Measurements from ENCODE around the gene PAK1. TPM values are rescaled to one million over a fixed set of nuclear protein-coding genes. Genes with fewer than 3 reads are reported as not detected.

PAK1 gene
- polyA plus RNA-seq, 1 donor (not counting 4 experiments of a cell fraction or from before 2014, with no cell fraction given) = 78.2 TPM

- Histone ChIP-seq H3K27ac (ENCODE audit: control insufficient read depth, insufficient read depth, low read length) (no peak overlapping the region), H3K4me3 (ENCODE audit: control insufficient read depth in 2 of 3, extremely low read depth in 1 of 3, insufficient read depth in 2 of 3, low read depth in 1 of 3, low read length in 3 of 3) (peak overlapping the region in 1 of 3 experiments; percentile 5), H3K4me1 (ENCODE audit: control insufficient read depth, extremely low read depth, insufficient read depth, low read length) (peaks cover 23% of the 10 kb centered on the region), H3K9ac (ENCODE audit: control insufficient read depth, extremely low read depth, insufficient read depth, low read length) (no peak overlapping the region), H2AFZ (ENCODE audit: control insufficient read depth, low read length) (no peak overlapping the region), H3K9me3 (ENCODE audit: control insufficient read depth, low read depth, low read length) (no peaks in the 10 kb centered on the region), H4K20me1 (ENCODE audit: control insufficient read depth, extremely low read depth, insufficient read depth, low read length) (no peaks in the 10 kb centered on the region), H3K79me2 (ENCODE audit: control insufficient read depth, insufficient read depth, low read length) (no peaks in the 10 kb centered on the region), H3K9me1 (ENCODE audit: control insufficient read depth, extremely low read depth, insufficient read depth, low read length) (no peaks in the 10 kb centered on the region), H3K4me2 (ENCODE audit: control insufficient read depth, extremely low read depth, insufficient read depth, low read depth, low read length) (peak overlapping the region; percentile 65), H3K27me3 (ENCODE audit: control insufficient read depth, extremely low read depth, insufficient read depth, low read length) (no peaks in the 10 kb centered on the region), H3K36me3 (ENCODE audit: control insufficient read depth in 2 of 2, extremely low read depth in 1 of 2, insufficient read depth in 2 of 2, low read length in 2 of 2) (no peaks in the 10 kb centered on the region)
- DNase-seq (ENCODE audit: low read depth, low spot score) (peak; percentile 60), FAIRE-seq (peak; percentile 94)
- no peak for TF ChIP-seq EZH2 (IDR thresholded peaks at IDR 0.05; ENCODE audit: low read length)
- no peak for TF ChIP-seq CTCF (optimal IDR thresholded peaks at IDR 0.05 in 1 of 3, IDR thresholded peaks at IDR 0.05 in 1 of 3, conservative IDR thresholded peaks at IDR 0.05 in 1 of 3; ENCODE audit: extremely low read depth in 1 of 3, insufficient read depth in 2 of 3, low read length in 3 of 3)
- dilution Hi-C loops (cut with MboI; ENCODE audit: extremely low pct_ligation_motif_present, low sequenced_read_pairs) = no loop called here
These were observed 33.0 kb upstream of the PAK1 start for GRCh38 chr11:77506857-77507256.

DNA sequence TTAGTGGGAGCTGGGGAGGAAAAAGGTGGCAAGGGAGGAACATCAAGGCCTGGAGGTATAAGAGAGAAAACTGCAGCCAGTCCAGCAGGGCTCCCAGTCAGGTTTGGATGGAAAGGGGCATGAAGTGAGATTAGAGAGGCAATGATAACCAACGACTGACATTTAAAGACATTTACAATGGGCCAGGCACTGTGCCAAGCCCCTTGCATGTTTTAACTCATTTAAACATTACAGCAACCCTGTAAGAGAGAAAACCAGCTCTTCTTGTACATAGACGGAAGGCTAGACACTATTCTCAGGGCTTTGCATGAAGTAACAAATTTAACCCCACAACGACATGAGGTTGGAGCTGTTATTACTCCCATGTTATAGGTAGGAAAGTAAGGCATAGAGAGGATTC lies 32.1 kb upstream of the PAK1 start:
- Histone ChIP-seq H4K20me1 (ENCODE audit: control insufficient read depth, extremely low read depth, insufficient read depth, low read length) (no peaks in the 10 kb centered on the region), H3K79me2 (ENCODE audit: control insufficient read depth, insufficient read depth, low read length) (no peaks in the 10 kb centered on the region), H3K4me2 (ENCODE audit: control insufficient read depth, extremely low read depth, insufficient read depth, low read depth, low read length) (peak overlapping the region; percentile 65), H3K9me1 (ENCODE audit: control insufficient read depth, extremely low read depth, insufficient read depth, low read length) (no peaks in the 10 kb centered on the region), H3K36me3 (ENCODE audit: control insufficient read depth in 2 of 2, extremely low read depth in 1 of 2, insufficient read depth in 2 of 2, low read length in 2 of 2) (no peaks in the 10 kb centered on the region), H2AFZ (ENCODE audit: control insufficient read depth, low read length) (no peak overlapping the region), H3K9me3 (ENCODE audit: control insufficient read depth, low read depth, low read length) (no peaks in the 10 kb centered on the region), H3K27ac (ENCODE audit: control insufficient read depth, insufficient read depth, low read length) (no peak overlapping the region), H3K9ac (ENCODE audit: control insufficient read depth, extremely low read depth, insufficient read depth, low read length) (no peak overlapping the region), H3K27me3 (ENCODE audit: control insufficient read depth, extremely low read depth, insufficient read depth, low read length) (peaks cover 5% of the 10 kb centered on the region), H3K4me1 (ENCODE audit: control insufficient read depth, extremely low read depth, insufficient read depth, low read length) (peaks cover 23% of the 10 kb centered on the region), H3K4me3 (ENCODE audit: control insufficient read depth in 2 of 3, extremely low read depth in 1 of 3, insufficient read depth in 2 of 3, low read depth in 1 of 3, low read length in 3 of 3) (no peak overlapping the region)
- FAIRE-seq = no peak
- no peak for DNase-seq (ENCODE audit: low read depth, low spot score)
- TF ChIP-seq EZH2 (IDR thresholded peaks at IDR 0.05; ENCODE audit: low read length) = no peak
- TF ChIP-seq CTCF (optimal IDR thresholded peaks at IDR 0.05 in 1 of 3, IDR thresholded peaks at IDR 0.05 in 1 of 3, conservative IDR thresholded peaks at IDR 0.05 in 1 of 3; ENCODE audit: extremely low read depth in 1 of 3, insufficient read depth in 2 of 3, low read length in 3 of 3) = no peak
- dilution Hi-C loops (cut with MboI; ENCODE audit: extremely low pct_ligation_motif_present, low sequenced_read_pairs) = no loop called here
